Keratinocyte (primary cell): ENCODE data around the gene INHBC. TPM values are rescaled to one million over a fixed set of nuclear protein-coding genes. Genes with fewer than 3 reads are reported as not detected.

ENCODE experiments used
- DNase-seq: peaks from one replicate; pipeline ENCODE4 v3.0.0-alpha.2; 2011; ENCODE audit warnings: low read depth, missing footprints, low spot score
- FAIRE-seq: peaks from 2 replicates; lab custom pipeline; 2011; peaks lifted over from hg19 to GRCh38; lab: Jason Lieb, UNC
- H2AFZ ChIP-seq: 2 replicates; pipeline ENCODE4 v1.6.0; 2012; ENCODE audit warnings: low read length, control low read depth, inconsistent platforms; ENCODE audit not compliant: control insufficient read depth
- H3K27ac ChIP-seq: 2 replicates; pipeline ENCODE4 v1.5.1; 2011; ENCODE audit warnings: low read length; ENCODE audit not compliant: control insufficient read depth, insufficient read depth
- H3K27me3 ChIP-seq: 3 replicates; pipeline ENCODE4 v1.6.0; 2011; ENCODE audit warnings: low read length; ENCODE audit not compliant: control insufficient read depth, insufficient read depth; ENCODE audit errors: extremely low read depth
- H3K36me3 ChIP-seq, 2 experiments: 2 replicates in 1 of 2; 3 replicates in 1 of 2; pipeline ENCODE4 v1.5.1; 2011; ENCODE audit warnings: low read length in 2 of 2, mild to moderate bottlenecking in 1 of 2; ENCODE audit not compliant: control insufficient read depth in 2 of 2, insufficient read depth in 2 of 2; ENCODE audit errors: extremely low read depth in 1 of 2
- H3K4me1 ChIP-seq: 3 replicates; pipeline ENCODE4 v1.5.1; 2011; ENCODE audit warnings: low read length; ENCODE audit not compliant: control insufficient read depth, insufficient read depth; ENCODE audit errors: extremely low read depth
- H3K4me2 ChIP-seq: 3 replicates; pipeline ENCODE4 v1.6.0; 2011; ENCODE audit warnings: low read depth, low read length; ENCODE audit not compliant: control insufficient read depth, insufficient read depth; ENCODE audit errors: extremely low read depth
- H3K4me3 ChIP-seq, 3 experiments: fragments of 200-600 bp in 1 of 3; sonication (generic) in 1 of 3; 2 replicates in 2 of 3; 3 replicates in 1 of 3; pipeline ENCODE4 v1.5.1; 2011 to 2016; ENCODE audit warnings: low read length in 3 of 3, mild to moderate bottlenecking in 3 of 3, control low read depth in 2 of 3, inconsistent platforms in 1 of 3, low read depth in 1 of 3, mixed read lengths in 1 of 3, mixed run types in 1 of 3, moderate library complexity in 1 of 3; ENCODE audit not compliant: control insufficient read depth in 2 of 3, insufficient read depth in 2 of 3; ENCODE audit errors: extremely low read depth in 1 of 3
- H3K79me2 ChIP-seq: 2 replicates; pipeline ENCODE4 v1.6.0; 2012; ENCODE audit warnings: low read length; ENCODE audit not compliant: control insufficient read depth, insufficient read depth
- H3K9ac ChIP-seq: 3 replicates; pipeline ENCODE4 v1.6.0; 2011; ENCODE audit warnings: low read length; ENCODE audit not compliant: control insufficient read depth, insufficient read depth; ENCODE audit errors: extremely low read depth
- H3K9me1 ChIP-seq: 3 replicates; pipeline ENCODE4 v1.6.0; 2011; ENCODE audit warnings: low read length; ENCODE audit not compliant: control insufficient read depth, insufficient read depth; ENCODE audit errors: extremely low read depth
- H3K9me3 ChIP-seq: 2 replicates; pipeline ENCODE4 v1.5.1; 2012; ENCODE audit warnings: low read depth, low read length; ENCODE audit not compliant: control insufficient read depth
- H4K20me1 ChIP-seq: 3 replicates; pipeline ENCODE4 v1.6.0; 2011; ENCODE audit warnings: low read length; ENCODE audit not compliant: control insufficient read depth, insufficient read depth; ENCODE audit errors: extremely low read depth
- CTCF ChIP-seq, 3 experiments: IDR thresholded peaks in 1 of 3; conservative IDR thresholded peaks in 1 of 3; optimal IDR thresholded peaks in 1 of 3; 2 replicates in 2 of 3; 3 replicates in 1 of 3; pipeline versions ENCODE3 to v1.5.1; 2011; ENCODE audit warnings: low read length in 3 of 3, mild to moderate bottlenecking in 3 of 3, moderate library complexity in 2 of 3, control low read depth in 1 of 3, inconsistent platforms in 1 of 3; ENCODE audit not compliant: insufficient read depth in 2 of 3; ENCODE audit errors: extremely low read depth in 1 of 3
- EZH2 ChIP-seq: IDR thresholded peaks from one replicate; pipeline ENCODE4 v1.6.1; 2012; ENCODE audit warnings: inconsistent platforms, mild to moderate bottlenecking, low read length, moderate library complexity
- dilution Hi-C: fragments of 300-500 bp; cut with MboI; formaldehyde crosslinking; loops from one replicate; pipeline ENCODE4 v1.7.0; 2020; ENCODE audit warnings: low sequenced_read_pairs; ENCODE audit not compliant: extremely low pct_ligation_motif_present
- polyA plus RNA-seq, 5 experiments: library from polyadenylated mRNA; depleted of rRNA in 3 of 5; stranded (reverse) in 3 of 5; stranded (forward) in 1 of 5; unstranded in 1 of 5; fragments of >200 nt; gene quantifications; 1 replicate in 1 of 5; 2 replicates in 3 of 5; 3 replicates in 1 of 5; pipeline versions ENCODE4 v1.2.1 to v1.2.3, GENCODE V29; 2011 to 2012; ENCODE audit warnings: missing spikeins in 2 of 5, low read depth in 1 of 5, low replicate concordance in 1 of 5

The INHBC gene
- polyA plus RNA-seq, 1 donor (not counting 4 experiments of a cell fraction or from before 2014, with no cell fraction given) = 0.04 TPM

- no peaks in the 10 kb centered on the region for H4K20me1 ChIP-seq
- no peak overlapping the region for H3K4me2 ChIP-seq
- peaks cover 23% of the 10 kb centered on the region for H3K4me1 ChIP-seq
- no peak for DNase-seq
- H3K9me1 ChIP-seq = no peaks in the 10 kb centered on the region
- dilution Hi-C loops = no loop called here
- no peak overlapping the region for H3K9ac ChIP-seq
- no peaks in the 10 kb centered on the region for H3K27me3 ChIP-seq
- H3K9me3 ChIP-seq = no peaks in the 10 kb centered on the region
- H3K4me3 ChIP-seq = no peak overlapping the region
- H3K79me2 ChIP-seq = peaks cover 3% of the 10 kb centered on the region
- no peak for FAIRE-seq
- H2AFZ ChIP-seq = no peak overlapping the region
- peaks cover 1 to 3% of the 10 kb centered on the region in 2 experiments for H3K36me3 ChIP-seq
- TF ChIP-seq EZH2 = no peak
- no peak for TF ChIP-seq CTCF (optimal IDR thresholded peaks at IDR 0.05 in 1 of 3, IDR thresholded peaks at IDR 0.05 in 1 of 3, conservative IDR thresholded peaks at IDR 0.05 in 1 of 3; ENCODE audit: extremely low read depth in 1 of 3, insufficient read depth in 2 of 3, low read length in 3 of 3)
- no peak overlapping the region for H3K27ac ChIP-seq
Measured at GRCh38 chr12:57386187-57386720, 48.3 kb upstream of the INHBC start.

GRCh38 chr12:57388425-57388824, 46.2 kb upstream of the INHBC start:
- Histone ChIP-seq H3K4me1 (peaks cover 19% of the 10 kb centered on the region), H3K4me3 (no peak overlapping the region), H3K9me3 (no peaks in the 10 kb centered on the region), H4K20me1 (no peaks in the 10 kb centered on the region), H3K9ac (no peak overlapping the region), H2AFZ (no peak overlapping the region), H3K36me3 (peaks cover 4 to 5% of the 10 kb centered on the region in 2 experiments), H3K27me3 (no peaks in the 10 kb centered on the region), H3K79me2 (peaks cover 3% of the 10 kb centered on the region), H3K9me1 (no peaks in the 10 kb centered on the region), H3K27ac (peak overlapping the region; percentile 47), H3K4me2 (peak overlapping the region; percentile 67)
- dilution Hi-C loops = no loop called here
- no peak for DNase-seq
- FAIRE-seq = no peak
- TF ChIP-seq CTCF (optimal IDR thresholded peaks at IDR 0.05 in 1 of 3, IDR thresholded peaks at IDR 0.05 in 1 of 3, conservative IDR thresholded peaks at IDR 0.05 in 1 of 3; ENCODE audit: extremely low read depth in 1 of 3, insufficient read depth in 2 of 3, low read length in 3 of 3) (no peak), EZH2 (no peak)
